ELR (cell line): ENCODE measurements around the gene IGFBP6.
A peak's percentile ranks its signal among the peaks of the same experiment; 100 is the strongest.

Source experiments
- DNase-seq: peaks from one replicate; pipeline ENCODE4 v3.0.0-alpha.2; 2015; ENCODE audit warnings: low read depth

IGFBP6 gene

GRCh38 chr12:53097564-53098353, at the start of gene IGFBP6:
IGFBP6 (plus strand) TSS chr12:53097667; CDS start chr12:53097718, 51 bp downstream.
- peak; percentile 79 for DNase-seq

GRCh38 chr12:53048033-53048779, 49.3 kb upstream of the IGFBP6 start:
- peak; percentile 36 for DNase-seq

- peak; percentile 49 for DNase-seq
Observed at GRCh38 chr12:53048780-53049401, 48.6 kb upstream of the IGFBP6 start.

- peak; percentile 70 for DNase-seq
Observed at GRCh38 chr12:53049571-53050318, 47.7 kb upstream of the IGFBP6 start, which contains the start of gene TNS2. TNS2 (plus strand) TSS chr12:53050065; CDS start chr12:53050186, 121 bp downstream.

- no peak for DNase-seq
Observed at GRCh38 chr12:53050426-53051057, 46.9 kb upstream of the IGFBP6 start.

- DNase-seq: peak; percentile 76
Observed at GRCh38 chr12:53051058-53051880, 46.2 kb upstream of the IGFBP6 start.

- no peak for DNase-seq
Observed at GRCh38 chr12:53051881-53052412, 45.5 kb upstream of the IGFBP6 start.

GRCh38 chr12:53052419-53053217, 44.8 kb upstream of the IGFBP6 start:
- peak; percentile 51 for DNase-seq

GRCh38 chr12:53053218-53054111, 44.0 kb upstream of the IGFBP6 start:
- peak; percentile 36 for DNase-seq

GRCh38 chr12:53054112-53054878, 43.2 kb upstream of the IGFBP6 start:
- DNase-seq: peak; percentile 89

GRCh38 chr12:53055471-53056266, 41.8 kb upstream of the IGFBP6 start:
- no peak for DNase-seq

GRCh38 chr12:53056296-53056695, 41.2 kb upstream of the IGFBP6 start:
- no peak for DNase-seq

GRCh38 chr12:53056901-53057300, 40.6 kb upstream of the IGFBP6 start:
- DNase-seq: no peak

GRCh38 chr12:53057816-53058500, 39.5 kb upstream of the IGFBP6 start:
- no peak for DNase-seq

- no peak for DNase-seq
Observed at GRCh38 chr12:53058674-53059433, 38.6 kb upstream of the IGFBP6 start.
